ENCODE measurements around the gene OPRM1.

The OPRM1 gene

GRCh38 chr6:154295733-154296132 is 256.7 kb downstream of the OPRM1 start:
- Histone ChIP-seq H3K36me3 (replicated peaks; ENCODE audit: low read depth, low read length) (no peaks in the 10 kb centered on the region), H3K27me3 (ENCODE audit: low read depth, low read length) (peaks cover 24% of the 10 kb centered on the region), H4K20me1 (ENCODE audit: insufficient read depth, low read length) (no peaks in the 10 kb centered on the region), H2AFZ (ENCODE audit: low read depth, low read length) (no peak overlapping the region), H3K4me1 (ENCODE audit: low read length) (peaks cover 6% of the 10 kb centered on the region), H3K4me3 (ENCODE audit: low read length) (no peak overlapping the region), H3K27ac (ENCODE audit: low read length) (no peak overlapping the region), H3K9me3 (ENCODE audit: insufficient read depth, low read length) (no peaks in the 10 kb centered on the region), H3K4me2 (ENCODE audit: low read length) (no peak overlapping the region), H3K9ac (ENCODE audit: low read length) (no peak overlapping the region), H3K79me2 (ENCODE audit: low read length) (no peaks in the 10 kb centered on the region)
- TF ChIP-seq EZH2phosphoT487 (IDR thresholded peaks at IDR 0.05; ENCODE audit: low read depth) (no peak), CTCF (IDR thresholded peaks at IDR 0.05; ENCODE audit: low read depth, low read length) (no peak)

Measured in OCI-LY3 (cell line).